IPS-NIHi7 (cell line): ENCODE measurements around the gene DPM1.
"Not testable (repeated sequence)": the region's sequence is repeated elsewhere in the genome, so short reads cannot be mapped to it uniquely, and the experiment has no call there.

ENCODE experiments used
- DNase-seq: peaks from one replicate; pipeline ENCODE4 v3.0.0; 2012; ENCODE audit warnings: mixed read lengths; ENCODE audit errors: extremely low spot score

The DPM1 gene

DNA sequence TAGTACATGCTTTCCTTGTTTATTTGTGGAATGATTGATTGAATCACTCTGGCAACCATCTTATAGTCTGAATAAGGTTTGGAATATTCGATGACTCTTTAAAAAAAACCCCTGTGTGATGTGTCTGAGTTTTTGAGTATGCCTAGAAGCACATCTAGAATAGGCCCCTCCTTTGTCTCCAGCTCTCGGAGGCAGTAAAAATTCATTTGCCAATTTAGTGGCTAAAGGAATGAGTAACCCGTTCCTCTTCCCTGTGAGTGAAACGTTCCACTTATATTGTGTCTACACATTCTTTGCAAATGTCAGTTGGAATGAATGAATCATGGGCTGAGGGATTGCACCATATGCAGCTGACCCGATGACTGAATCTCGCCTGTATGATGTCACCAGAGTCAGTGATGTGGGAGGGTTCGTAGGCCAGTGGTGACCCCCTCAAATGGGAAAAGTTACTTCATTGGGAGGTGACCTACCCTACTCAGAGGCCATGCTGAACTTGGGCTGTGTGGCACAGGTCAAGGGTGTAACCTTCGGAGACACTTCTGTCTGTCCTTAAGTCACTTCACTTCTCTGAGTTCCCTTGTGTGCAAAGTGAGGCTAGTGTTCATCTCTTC, 21.8 kb upstream of the DPM1 start:
- DNase-seq, result no peak

DNA sequence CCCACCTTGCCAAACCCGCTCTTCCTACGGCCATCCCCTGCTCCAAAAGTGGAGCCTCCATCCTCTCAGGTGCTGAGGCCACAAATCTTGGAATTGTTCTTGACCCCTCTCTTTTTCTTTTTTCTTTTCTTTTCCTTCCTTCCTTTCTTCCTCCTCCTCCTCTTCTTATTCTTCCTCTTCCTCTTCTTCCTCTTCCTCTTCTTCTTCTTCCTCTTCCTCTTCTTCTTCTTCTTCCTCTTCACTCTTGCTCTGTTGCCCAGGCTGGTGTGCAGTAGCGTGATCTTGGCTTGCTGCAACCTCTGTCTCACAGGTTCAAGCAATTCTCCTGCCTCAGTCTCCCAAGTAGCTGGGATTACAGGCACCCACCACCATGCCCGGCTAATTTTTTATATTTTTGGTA, 20.2 kb upstream of the DPM1 start:
- not testable (repeated sequence) for DNase-seq

DNA sequence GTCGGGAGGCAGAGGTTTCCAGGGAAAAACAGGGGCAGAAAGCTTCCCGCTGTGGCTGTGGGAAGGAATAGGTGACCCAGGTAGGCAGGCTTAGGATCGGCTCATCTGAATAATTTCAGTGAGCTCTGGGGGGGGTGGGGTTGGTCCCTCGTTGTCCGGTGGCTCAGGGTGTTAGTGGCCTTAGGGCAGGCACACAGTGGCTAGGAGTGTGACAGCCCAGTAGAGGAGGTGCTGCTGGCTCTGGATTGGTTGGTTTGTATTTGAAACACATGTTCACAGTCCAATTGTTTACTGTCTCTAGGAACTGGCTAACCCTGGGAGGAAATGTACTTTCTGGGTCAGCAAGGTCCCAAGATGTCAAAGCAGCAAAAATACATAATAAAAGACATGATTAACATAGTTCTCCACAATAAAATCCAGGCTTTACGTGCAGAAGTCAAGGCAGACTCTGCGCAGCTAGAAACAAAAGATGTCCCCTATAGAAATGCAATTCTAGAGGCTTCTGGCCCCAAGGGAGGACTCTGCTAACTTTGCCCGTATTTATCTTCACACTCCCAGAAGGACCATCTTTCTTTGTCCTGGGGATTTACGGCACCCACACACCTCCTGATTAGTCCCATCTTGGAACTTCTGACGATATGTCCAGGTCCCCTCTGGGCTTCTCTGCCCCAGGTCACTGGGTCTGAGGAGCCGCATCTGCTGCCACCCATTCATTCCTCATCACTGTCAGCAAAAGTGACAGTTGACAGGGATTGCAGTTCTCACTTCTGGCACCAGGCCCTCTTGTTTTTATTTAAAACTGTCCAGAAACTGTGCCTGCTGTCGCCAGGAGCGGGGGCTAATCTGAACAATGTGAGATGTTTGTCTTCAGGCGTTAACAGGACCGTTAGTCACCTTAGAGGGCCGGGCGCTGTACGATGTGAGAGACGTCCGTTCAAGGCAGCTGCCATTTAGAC, 19.0 kb upstream of the DPM1 start:
- DNase-seq, result no peak

DNA sequence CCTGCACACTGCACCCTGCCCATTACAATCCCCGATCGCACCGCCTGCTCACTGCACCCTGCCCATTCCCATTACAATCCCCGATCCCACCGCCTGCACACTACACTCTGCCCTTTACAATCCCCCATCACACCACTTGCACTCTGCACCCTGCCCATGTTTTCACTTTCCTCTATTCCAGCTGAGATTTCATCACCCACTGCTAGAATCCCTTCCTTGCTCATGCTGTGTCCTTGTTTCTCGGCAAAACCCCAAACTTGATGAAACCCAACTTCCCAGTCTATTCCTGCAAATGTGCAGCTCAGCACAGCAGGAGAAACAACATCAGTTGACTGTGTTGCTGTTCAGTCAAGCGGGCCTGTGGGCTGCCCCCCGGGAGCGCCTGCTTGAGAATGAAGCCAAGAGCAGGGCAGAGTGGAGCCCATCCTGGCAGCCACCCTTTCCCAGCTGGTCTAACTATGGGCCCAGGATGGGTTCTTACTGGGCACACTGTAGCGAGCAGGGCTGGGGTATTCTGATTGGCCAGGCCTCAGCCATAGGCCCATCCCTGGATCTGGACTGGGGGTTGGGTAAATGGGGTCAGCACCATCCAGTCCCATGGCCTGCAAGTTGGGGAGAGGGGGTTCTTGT, 17.5 kb upstream of the DPM1 start:
- DNase-seq, result no peak

DNA sequence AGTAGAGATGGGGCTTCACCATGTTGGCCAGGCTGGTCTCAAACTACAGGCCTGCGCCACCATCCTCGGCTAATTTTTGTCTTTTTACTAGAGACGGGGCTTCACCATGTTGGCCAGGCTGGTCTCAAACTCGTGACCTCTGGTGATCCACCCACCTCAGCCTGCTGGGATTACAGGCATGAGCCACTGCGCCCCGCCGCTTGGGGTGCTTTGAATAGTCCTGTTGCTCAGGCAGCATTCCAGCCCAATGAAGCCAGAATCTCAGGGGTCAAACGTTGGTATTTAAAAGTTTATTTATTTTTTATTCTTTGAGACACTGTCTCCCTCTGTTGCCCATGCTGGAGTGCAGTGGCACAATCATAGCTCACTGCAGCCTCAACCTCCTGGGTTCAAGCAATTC, 11.6 kb upstream of the DPM1 start:
- no peak for DNase-seq

DNA sequence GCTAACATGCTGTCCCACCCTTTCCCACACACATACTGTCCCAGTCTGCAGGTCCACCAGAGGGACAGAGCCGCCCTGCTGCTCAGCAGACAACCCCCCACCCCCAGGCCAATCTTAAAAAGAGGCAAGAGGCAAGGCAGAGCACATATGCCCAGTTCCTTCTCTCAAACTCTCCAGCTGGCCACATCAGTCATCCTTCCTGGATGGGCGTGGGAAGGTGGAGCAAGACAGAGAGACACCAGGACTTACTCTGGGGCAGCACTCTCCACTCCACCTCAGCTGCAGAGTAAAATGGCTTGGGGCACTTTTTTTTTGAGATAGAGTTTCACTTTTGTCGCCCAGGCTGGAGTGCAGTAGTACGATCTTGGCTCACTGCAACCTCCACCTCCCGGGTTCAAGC, 11.1 kb upstream of the DPM1 start:
- no peak for DNase-seq

DNA sequence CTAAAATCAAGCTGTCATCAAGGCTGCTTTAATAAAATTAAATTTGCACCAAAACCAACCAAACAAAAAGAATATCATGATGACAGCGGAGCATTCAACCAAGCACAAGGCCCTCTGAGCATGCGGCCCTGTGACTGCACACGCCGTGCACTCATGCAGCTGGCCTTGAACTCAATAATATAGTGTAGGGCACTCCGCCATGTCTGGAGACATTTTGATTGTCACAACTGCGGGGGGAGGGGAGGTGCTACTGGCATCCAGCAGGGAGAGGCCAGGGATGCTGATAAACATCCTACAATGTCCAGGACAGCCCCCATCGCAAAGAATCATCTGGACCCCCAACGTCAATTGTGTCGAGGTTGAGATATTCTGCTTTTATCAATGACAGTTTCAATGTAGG, 10.0 kb upstream of the DPM1 start:
- no peak for DNase-seq

- DNase-seq, result no peak
Measured at GRCh38 chr20:50967586-50967985, 9.3 kb upstream of the DPM1 start.

GRCh38 chr20:50959543-50960126, 1.3 kb upstream of the DPM1 start:
- DNase-seq, result no peak

DNA sequence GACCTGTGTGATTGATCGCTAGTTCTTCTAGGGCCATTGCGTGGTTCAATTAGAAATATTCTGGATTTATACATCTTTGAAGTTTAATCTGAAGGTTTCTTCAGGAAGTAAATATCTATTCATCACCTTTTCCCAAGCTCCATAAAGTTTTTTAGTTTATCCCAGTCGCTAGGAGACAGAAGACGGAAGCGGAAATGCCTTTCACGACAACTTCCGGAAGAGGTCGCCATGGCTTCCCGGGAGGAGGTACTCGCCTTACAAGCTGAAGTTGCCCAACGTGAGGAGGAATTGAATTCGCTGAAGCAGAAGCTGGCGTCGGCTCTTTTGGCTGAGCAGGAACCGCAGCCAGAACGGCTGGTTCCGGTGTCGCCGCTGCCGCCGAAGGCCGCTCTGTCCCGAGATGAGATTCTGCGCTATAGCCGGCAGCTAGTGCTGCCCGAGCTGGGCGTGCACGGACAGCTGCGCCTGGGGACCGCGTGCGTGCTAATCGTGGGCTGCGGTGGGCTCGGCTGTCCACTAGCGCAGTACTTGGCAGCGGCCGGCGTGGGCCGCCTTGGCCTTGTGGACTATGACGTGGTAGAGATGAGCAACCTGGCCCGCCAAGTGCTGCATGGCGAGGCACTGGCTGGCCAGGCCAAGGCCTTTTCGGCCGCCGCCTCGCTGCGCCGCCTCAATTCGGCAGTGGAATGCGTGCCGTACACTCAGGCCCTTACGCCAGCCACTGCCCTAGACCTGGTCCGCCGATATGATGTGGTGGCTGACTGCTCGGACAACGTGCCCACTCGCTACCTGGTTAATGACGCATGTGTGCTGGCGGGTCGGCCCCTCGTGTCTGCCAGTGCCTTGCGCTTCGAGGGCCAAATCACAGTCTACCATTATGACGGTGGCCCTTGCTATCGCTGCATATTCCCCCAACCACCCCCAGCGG, 547 bp upstream of the DPM1 start, which contains the start of gene MOCS3:
MOCS3 (plus strand) TSS at position 204 of the 928 bp plus-strand sequence; CDS start at position 229, 25 bp downstream.
- peak; percentile 79 for DNase-seq

GRCh38 chr20:50957276-50957675, 1.1 kb downstream of the DPM1 start:
- DNase-seq, result no peak

DNA sequence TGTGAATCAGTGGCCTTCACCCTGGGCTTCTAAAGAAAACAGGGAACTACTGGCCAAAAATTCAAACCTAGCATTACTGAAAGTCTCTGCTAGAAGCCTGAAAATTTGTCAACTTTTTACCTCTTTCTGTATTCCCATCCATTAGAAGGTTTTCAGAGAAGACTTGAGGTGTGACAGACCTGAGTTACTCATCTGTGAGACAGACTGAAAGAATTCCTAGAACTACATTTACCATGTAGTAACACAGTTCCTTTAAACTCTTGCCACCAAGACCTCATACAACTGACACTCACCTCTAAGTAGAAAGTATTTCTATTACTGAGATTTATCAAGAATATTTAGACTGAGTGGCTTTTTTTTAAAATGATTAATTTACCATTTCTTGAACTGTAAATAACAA, 4.5 kb downstream of the DPM1 start:
- DNase-seq, result no peak

DNA sequence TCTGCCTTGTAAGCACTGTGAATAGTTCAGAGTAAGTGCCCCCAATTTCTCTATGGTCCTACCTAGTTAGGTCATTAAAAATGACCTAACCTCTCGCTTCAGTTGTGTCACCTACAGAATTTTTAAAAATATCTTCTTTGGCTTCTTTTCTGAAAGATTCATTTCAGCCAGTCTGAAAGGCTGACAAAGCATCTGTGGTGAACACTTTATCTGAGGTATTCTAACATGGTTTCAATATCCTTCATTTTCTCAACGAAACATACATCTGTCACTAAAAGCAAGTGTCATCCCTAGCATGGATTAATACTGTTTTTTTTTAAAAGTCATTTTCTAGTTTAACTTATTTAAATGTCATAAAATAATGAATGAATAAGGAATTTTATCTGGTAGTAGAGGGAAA, 5.1 kb downstream of the DPM1 start:
- no peak for DNase-seq

DNA sequence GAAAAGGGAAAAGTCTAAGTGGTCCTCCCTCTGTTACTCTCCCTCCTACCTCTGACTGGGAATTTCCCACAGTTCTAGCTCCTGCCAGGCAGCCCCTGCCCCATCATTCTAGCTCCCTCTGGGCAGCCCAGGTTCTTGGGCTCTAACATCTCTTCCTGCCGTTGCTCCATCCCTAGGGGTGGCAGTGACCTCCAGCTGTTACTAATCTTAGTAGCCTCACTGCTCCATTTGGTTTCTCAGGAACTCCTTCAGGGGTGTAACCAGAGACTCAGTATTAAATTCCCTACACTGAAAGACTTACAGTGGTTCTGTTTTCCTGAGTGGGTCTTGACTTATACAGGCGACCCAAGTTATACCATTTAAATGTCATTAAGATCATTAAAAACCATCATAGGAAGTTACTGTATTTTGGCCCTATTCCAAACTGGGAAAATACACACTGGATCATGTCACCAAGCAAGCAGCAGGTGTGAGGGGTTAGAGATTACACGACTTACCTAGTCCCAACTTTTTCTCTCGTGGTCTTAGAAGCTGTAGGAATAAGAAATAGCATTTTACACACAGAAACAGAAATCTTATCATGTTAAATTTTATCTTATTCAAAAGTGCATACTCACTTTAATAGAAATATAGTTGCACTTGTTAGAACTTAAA, 10.1 kb downstream of the DPM1 start:
- DNase-seq, result no peak

DNA sequence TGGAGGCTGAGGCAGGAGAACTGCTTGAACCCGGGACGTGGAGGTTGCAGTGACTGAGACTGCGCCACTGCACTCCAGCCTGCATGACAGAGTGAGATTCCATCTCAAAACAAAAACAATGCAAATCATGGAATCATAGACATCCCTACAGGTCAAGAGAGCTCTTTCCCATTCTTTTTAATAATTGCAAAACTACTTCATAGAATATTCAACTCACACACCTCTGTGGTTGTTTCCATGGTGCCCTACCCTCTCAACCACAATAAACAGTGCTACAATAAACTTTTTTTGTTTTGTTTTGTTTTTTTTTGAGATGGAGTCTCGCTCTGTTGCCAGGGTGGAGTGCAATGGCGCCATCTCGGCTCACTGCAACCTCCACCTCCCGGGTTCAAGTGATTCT, 15.3 kb downstream of the DPM1 start:
- no peak for DNase-seq

GRCh38 chr20:50933589-50933988, 24.7 kb downstream of the DPM1 start:
- DNase-seq, result no peak

GRCh38 chr20:50932691-50933280, 25.5 kb downstream of the DPM1 start:
- no peak for DNase-seq

DNA sequence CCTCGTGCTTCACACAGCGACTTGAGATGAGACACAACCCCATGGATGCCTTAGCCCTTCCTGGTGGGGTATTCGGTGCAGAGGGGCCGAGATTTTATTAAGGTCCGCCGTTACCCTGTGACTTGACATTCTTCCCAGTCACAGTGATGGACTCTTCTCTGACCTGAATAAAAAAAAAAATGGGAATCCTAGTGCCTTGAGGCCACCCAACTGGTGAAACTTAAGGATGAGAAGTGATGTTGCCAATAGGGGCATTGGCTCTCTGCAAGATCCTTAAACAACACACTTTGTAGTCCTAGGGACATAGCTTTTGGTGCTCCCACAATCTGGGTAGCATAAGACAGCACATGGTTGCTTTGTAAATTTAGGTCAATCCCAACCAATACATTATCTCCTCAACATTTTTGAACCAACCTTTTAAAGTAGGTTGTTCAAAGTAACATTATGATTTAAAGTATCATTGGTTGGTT, 26.3 kb downstream of the DPM1 start:
- no peak for DNase-seq

DNA sequence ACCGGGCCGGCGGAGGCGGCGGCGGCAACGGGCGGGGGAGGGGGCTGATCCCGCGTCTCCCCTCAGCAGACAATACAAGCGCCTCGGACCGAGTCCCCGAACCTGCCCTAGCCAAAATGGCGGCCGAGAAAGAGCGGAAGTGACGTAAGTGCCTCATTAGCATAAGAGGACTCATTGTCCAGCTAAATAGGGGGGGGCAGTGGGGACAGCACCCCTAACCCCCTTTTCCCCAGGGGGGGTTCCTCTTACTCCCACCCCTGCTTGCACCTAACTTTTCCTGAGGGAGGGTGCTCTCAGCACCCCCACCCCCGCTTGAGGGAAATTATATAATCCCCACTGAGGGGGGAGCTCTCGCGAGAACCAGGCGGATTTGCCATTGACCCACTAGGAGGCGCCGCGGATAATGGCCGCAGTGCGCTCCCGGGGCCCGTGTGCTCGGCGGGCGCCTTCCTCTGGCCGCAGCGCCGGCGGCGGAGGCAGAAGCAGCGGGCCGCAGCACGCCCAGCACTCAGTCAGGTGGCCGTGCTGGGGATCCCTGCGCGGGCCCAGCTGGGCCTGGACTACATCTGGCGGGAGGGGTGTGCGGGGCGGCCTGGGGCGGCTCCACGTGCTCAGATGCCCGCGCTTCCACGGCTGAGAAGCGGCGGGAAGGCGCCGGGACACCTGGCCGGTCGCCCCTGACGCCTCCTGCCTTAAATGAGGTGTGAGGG, 26.9 kb downstream of the DPM1 start, which contains the start of gene ADNP:
ADNP (minus strand) TSS at position 132 of the 710 bp plus-strand sequence. CDS start 27,441 bp downstream, outside the sequence.
- DNase-seq, result peak; percentile 82
